Left cardiac atrium (tissue), 4 donors: ENCODE results near the gene CUX1. TPM values are rescaled to one million over a fixed set of nuclear protein-coding genes. Genes with fewer than 3 reads are reported as not detected.

Experiments
- ATAC-seq, 2 donors: fragments of 200-7000 bp; cut with Tn5 transposase; one replicate each; pipeline ENCODE4 v1.9.1; 2020; ENCODE audit warnings: mild to moderate bottlenecking in 2 of 2, moderate library complexity in 2 of 2
- DNase-seq: peaks from one replicate; pipeline ENCODE4 v3.0.0-alpha.2; 2020
- intact Hi-C, 2 donors: fragments of 100-400 bp; cut with DNase I; formaldehyde crosslinking; loops; one replicate each; pipeline versions ENCODE4 v1.14.1 to v1.15.1; 2022 to 2023
- total RNA-seq, 2 donors: library from RNA; stranded (reverse); fragmentation: NEBNext Ultra II Directional; extraction: Animal tissue kit (Norgen Biotek cat#: 25700); gene quantifications; one replicate each; pipeline ENCODE4 v1.2.1, GENCODE V29; 2021
- donor health status: DM: no; HTN: yes; CAD: no.
- donor health status: DM: no; HTN: yes; CAD: no; lungs with severe emphysema.
- donor health status: DM: yes; HTN: yes; CAD: no.
- donor health status: Dilated cardiomyopathy.

Gene CUX1
- total RNA-seq, 2 donors from 2014 or later, result 81.6 to 108 TPM

DNA sequence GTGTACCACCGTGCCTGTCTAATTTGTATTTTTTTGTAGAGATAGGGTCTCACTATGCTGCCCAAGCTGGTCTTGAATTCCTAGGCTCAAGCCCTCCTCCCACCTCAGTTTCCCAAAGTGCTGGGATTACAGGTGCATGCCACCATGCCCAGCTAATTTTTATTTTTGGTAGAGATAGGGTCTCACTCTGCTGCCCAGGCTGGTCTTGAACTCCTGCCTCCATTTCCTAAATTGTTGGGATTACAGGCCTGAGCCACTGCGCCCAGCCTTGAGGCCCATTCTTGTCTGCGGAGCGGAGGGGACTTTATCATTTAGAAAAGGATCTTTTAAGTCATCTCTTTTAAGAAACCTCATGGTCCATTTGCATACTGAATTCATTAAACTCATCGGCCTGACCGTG lies 247.8 kb downstream of the CUX1 start:
- no peak for DNase-seq
- ATAC-seq, result no peak
- intact Hi-C loops, result no loop called here

- intact Hi-C loops, result no loop called here
- ATAC-seq, result no peak
- DNase-seq, result no peak
Measured at GRCh38 chr7:102066476-102066875, 249.1 kb downstream of the CUX1 start.

- DNase-seq (no peak), ATAC-seq (no peak)
- intact Hi-C loops, result no loop called here
Measured at GRCh38 chr7:102068846-102069245, 251.4 kb downstream of the CUX1 start.

DNA sequence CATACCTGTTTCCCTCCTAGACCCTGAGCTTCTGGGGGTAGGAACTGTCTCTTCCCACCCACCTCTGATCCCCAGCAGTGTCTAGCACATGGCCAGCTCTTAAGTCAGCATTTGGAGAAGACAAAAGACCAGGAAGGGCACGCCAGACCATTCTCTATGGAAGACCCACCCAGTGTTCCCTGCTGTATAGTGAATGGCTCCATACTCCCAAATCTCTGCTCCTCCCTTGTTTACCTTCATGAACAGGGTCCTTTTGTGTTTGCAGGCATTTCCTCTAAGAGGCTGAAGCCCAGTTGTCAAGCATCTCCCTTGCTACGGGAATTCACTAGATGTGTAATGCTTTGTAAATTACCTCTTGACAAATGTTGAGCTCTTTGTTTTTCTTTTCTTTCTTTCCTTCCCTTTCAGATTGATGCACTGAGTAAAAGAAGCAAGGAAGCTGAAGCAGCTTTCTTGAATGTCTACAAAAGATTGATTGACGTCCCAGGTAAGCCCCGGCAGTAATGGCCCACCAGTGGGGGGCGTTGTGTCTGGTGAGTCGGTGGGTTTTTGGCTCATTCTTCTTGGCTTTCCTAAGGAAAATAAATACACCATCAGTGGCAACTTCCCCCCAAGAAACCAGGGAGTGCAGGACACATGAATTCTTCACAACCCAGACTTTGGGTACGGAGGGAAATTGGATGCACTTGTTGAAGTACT lies 252.7 kb downstream of the CUX1 start:
- DNase-seq, result no peak
- ATAC-seq, result no peak
- intact Hi-C loops, result no loop called here

DNA sequence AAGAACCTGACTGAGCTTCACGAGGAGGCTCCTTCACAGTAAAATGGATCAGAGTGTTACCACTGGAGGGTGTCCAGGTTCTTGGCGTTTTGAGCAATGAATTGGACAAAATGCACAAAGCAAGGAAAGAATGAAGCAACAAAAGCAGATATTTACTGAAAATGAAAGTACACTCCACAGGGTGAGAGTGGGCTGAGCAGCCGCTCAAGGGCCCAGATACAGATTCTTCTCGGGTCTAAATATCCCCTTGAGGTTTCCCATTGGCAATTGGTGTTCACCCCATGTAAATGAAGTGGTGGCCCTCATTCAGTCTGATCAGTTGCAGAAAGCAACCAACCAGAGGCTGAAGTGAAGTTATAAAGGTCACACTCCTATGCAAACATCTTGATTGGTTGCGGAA lies 254.6 kb downstream of the CUX1 start:
- intact Hi-C loops, result no loop called here
- ATAC-seq, result no peak

GRCh38 chr7:102072636-102073209 lies 255.3 kb downstream of the CUX1 start:
- intact Hi-C loops, result no loop called here
- ATAC-seq (no peak), DNase-seq (no peak)

More for the DNA sequence above, 254.6 kb downstream of the CUX1 start:
- no peak for DNase-seq

GRCh38 chr7:102073931-102074880 lies 256.8 kb downstream of the CUX1 start:
- no peak for DNase-seq
- intact Hi-C loops, result no loop called here
- no peak for ATAC-seq

DNA sequence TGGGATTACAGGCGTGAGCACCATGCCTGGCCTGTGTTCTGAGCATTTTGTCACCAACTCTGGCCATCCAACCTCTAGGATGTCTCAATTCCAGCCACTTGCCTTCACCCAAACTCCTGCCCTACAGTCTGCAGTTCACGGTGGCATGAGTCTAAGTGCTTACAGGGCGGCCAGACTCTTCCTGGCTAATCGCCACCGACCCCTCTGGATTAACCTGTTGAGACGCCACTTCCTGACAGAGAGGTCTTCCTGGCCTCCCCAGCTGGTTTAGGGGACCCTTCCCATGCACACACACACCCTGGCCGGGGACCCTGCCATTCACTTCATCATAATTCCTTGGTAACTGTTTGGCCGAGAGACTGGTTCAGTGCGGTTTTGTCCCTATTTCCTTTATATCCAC lies 257.7 kb downstream of the CUX1 start:
- intact Hi-C loops, result no loop called here
- DNase-seq, result no peak

GRCh38 chr7:102075553-102076135 lies 258.2 kb downstream of the CUX1 start:
- DNase-seq (no peak), ATAC-seq (no peak)
- intact Hi-C loops, result no loop called here

More for the DNA sequence above, 257.7 kb downstream of the CUX1 start:
- ATAC-seq, result no peak

GRCh38 chr7:102077081-102077480 lies 259.7 kb downstream of the CUX1 start:
- ATAC-seq (no peak), DNase-seq (no peak)
- intact Hi-C loops, result no loop called here

DNA sequence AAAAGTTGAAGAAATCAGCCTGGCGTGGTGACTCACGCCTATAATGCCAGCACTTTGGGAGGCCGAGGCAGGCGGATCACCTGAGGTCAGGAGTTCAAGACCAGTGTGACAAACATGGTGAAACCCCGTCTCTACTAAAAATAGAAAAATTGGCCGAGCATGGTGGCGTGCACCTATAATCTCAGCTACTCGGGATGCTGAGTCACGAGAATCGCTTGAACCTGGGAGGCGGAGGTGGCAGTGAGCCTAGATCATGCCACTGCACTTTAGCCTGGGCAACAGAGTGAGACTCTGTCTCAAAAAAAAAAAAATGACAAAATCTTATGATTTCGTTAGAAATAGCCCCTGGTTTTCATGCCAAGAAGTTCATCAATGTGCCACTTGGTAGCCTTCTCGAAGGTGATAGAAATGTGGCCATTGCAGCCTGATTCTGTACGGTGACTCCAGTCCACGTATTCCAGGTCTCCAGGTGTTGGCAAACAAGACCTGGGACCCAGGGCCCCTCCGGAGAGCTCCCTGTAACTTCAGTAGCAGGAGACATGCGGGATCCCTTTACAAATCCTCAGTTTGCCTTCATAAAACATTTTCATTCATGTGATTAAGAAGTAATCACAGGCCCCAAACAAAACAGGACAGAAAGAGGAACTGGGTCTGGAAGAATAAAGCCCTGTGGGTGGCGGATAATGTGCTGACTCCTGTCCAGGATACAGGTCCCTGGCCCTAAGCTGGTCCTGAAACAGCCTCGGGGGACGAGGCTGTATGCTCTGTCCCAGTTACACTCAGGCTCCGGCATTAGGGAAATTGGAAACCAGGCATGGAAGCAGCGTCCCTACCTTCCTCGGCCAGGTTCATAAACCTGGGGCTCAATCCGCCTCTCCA lies 262.0 kb downstream of the CUX1 start:
- DNase-seq (no peak), ATAC-seq (no peak)
- intact Hi-C loops, result no loop called here

DNA sequence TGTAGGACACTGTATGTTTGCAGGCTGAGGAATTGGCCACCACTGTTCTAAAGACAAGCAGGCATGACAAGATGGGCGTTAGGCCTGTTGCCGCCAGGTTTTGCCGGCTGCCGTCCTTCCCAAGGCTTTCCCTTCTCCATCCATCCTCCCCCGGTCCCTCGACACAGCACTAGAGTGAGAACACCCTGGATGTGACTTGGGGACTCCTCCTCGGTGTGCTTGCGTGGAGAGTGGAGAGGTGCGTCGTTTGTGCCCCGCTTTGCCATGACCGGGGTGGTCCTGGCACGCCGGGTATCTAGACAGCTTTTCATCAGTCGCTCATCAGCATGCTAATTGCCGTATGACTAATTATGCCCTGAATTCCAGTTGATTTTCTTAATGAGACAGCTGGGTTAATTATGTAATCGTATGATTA lies 262.6 kb downstream of the CUX1 start:
- peak in 1 of 2 donors; percentile 21 for ATAC-seq
- no peak for DNase-seq

DNA sequence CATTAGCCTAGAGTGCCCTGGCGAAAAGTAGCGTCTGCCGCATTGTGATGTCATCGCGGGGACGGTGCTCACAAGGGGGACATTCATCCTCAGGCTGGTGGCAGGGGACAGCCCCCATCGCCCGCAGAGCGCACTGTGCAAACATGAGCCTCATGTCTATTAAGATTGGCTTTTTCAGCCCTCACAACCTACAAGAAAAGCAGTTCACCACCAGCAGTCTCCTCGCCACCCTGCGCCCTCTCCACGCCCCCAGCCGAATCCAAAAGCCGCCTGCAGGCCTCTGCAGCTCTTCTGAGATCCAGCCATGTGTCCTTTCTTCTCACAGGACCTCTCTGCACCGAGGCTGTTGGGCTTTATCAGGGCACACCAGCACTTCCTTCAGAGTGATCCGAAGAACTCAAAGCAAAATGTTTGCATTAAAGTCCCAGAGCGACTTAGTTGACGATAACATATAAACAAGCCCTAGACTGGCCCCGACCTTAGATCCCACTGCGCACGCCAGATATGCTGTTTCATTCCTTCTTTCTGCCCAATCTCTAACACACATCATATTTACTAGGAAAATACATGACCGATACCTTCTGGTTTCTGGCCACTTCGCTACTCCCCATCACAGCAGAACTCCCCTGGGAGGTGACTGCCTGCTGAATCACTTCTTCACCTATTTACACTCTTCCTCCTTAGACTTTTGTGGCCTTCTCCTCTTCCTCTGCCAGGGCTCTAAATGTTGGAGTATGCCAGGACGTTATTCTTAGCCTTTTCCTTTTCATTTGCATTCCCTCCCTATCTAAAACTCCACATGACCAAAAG lies 263.2 kb downstream of the CUX1 start:
- peak in 1 of 2 donors; percentile 38 for ATAC-seq
- no peak for DNase-seq
- intact Hi-C loops, result no loop called here

More for the DNA sequence above, 262.6 kb downstream of the CUX1 start:
- intact Hi-C loops, result no loop called here

DNA sequence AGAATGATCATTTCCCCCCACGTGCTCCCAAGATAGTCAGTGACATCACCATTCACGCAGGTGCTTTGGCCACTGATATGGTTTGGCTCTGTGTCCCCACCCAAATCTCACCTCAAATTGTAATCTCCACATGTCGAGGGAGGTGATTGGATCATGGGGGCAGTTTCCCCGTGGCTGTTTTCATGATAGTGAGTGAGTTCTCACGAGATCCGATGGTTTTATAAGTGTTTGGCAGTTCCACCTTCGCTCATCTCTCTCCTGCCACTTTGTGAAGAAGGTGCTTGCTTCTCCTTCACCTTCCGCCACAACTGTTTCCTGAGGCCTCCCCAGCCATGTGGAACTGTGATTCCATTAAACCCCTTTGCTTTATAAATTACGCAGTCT lies 263.8 kb downstream of the CUX1 start:
- intact Hi-C loops, result no loop called here
- DNase-seq (no peak), ATAC-seq (no peak)

DNA sequence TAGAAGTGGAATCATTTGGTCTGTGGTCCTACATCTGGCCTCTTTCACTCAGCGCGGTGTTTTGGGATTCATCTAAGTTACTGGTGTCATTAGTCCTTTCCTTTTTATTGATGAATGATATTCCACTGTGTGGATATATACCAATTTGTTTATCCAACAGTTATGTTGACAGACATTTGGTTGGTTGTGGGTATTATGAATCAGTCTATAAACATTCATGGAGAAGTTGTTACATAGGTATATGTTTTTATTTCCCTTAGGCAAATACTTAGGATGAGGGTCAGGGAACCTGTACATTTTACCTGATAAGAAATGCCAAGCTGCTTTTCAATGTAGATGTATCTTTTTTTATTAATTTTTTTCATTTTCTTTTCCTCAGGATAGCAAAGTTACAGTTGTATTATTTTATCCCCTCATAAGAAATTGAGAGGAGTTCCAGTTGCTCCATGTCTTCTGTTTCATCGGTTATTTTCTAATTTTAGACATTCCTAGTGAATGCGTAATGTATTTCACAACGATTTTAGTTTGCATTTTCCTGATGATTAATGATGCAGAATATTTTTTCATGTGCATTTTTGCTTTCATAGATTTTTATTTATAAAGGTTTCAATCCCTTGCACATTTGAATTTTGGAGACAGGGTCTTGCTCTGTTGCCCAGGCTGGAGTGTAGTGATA lies 265.4 kb downstream of the CUX1 start:
- no peak for ATAC-seq
- no peak for DNase-seq
- intact Hi-C loops, result no loop called here

DNA sequence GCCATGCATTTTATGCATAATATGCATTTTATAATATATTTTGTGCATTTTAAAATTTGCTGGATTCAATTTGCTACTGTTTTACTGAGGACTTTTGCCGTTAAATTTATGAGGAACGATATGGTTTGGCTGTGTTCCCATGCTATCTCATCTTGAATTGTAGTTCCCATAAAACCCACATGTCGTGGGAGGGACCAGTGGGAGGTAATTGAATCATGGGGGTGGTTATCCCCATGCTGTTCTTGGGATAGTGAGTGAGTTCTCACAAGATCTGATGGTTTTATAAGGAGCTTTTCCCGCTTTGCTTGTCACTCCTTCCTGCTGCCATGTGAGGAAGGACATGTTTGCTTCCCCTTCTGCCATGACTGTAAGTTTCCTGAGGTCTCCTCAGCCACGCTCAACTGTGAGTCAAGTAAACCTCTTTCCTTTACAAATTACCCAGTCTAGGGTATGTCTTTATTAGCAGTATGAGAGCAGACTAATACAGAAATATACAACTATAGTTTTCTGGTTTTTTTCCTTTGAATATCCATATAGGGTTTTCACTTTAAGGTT lies 267.9 kb downstream of the CUX1 start:
- DNase-seq (no peak), ATAC-seq (no peak)
- intact Hi-C loops, result no loop called here
